ENCODE measurements around the gene SEC23B. TPM values are rescaled to one million over a fixed set of nuclear protein-coding genes. Genes with fewer than 3 reads are reported as not detected.
"Not testable (repeated sequence)": the region's sequence is repeated elsewhere in the genome, so short reads cannot be mapped to it uniquely, and the experiment has no call there.

SEC23B gene
- total RNA-seq, 4 donors from 2014 or later: 27.1 to 49.2 (median 43.4) TPM

- DNase-seq: no peak
- no peak for TF ChIP-seq CTCF (IDR thresholded peaks at IDR 0.05)
- no peak for TF ChIP-seq POLR2A (IDR thresholded peaks at IDR 0.05)
- no peaks in the 10 kb centered on the region for H3K4me1 ChIP-seq
- no peaks in the 10 kb centered on the region for H3K36me3 ChIP-seq
- H3K9me3 ChIP-seq: no peaks in the 10 kb centered on the region
- no peak overlapping the region for H3K27ac ChIP-seq
- intact Hi-C loops (cut with DNase I; ENCODE audit: low total_unique reads): no loop called here
- no peaks in the 10 kb centered on the region for H3K27me3 ChIP-seq
- no peak overlapping the region for H3K4me3 ChIP-seq
These were observed 16.9 kb downstream of the SEC23B start for GRCh38 chr20:18524646-18525045.

GRCh38 chr20:18526761-18527160, 19.0 kb downstream of the SEC23B start:
- H3K4me3 ChIP-seq; H3K4me1 ChIP-seq; DNase-seq; intact Hi-C loops (cut with DNase I; ENCODE audit: low total_unique reads); H3K9me3 ChIP-seq; H3K27me3 ChIP-seq; H3K27ac ChIP-seq; H3K36me3 ChIP-seq: not testable (repeated sequence)

- no peak for TF ChIP-seq CTCF (IDR thresholded peaks at IDR 0.05)
- no peak for TF ChIP-seq POLR2A (IDR thresholded peaks at IDR 0.05)
- DNase-seq: no peak
- Histone ChIP-seq H3K36me3 (no peaks in the 10 kb centered on the region), H3K4me3 (no peak overlapping the region), H3K27me3 (no peaks in the 10 kb centered on the region), H3K9me3 (no peaks in the 10 kb centered on the region), H3K27ac (no peak overlapping the region), H3K4me1 (no peaks in the 10 kb centered on the region)
- intact Hi-C loops (cut with DNase I; ENCODE audit: low total_unique reads): no loop called here
These were observed 19.6 kb downstream of the SEC23B start for GRCh38 chr20:18527339-18527738.

GRCh38 chr20:18527836-18528235, 20.1 kb downstream of the SEC23B start:
- no peak for TF ChIP-seq POLR2A (IDR thresholded peaks at IDR 0.05)
- TF ChIP-seq CTCF (IDR thresholded peaks at IDR 0.05): no peak
- no peak overlapping the region for H3K27ac ChIP-seq
- H3K9me3 ChIP-seq: no peaks in the 10 kb centered on the region
- H3K4me3 ChIP-seq: no peak overlapping the region
- intact Hi-C loops (cut with DNase I; ENCODE audit: low total_unique reads): no loop called here
- no peaks in the 10 kb centered on the region for H3K36me3 ChIP-seq
- no peaks in the 10 kb centered on the region for H3K27me3 ChIP-seq
- no peak for DNase-seq
- H3K4me1 ChIP-seq: no peaks in the 10 kb centered on the region

GRCh38 chr20:18529041-18529440, 21.3 kb downstream of the SEC23B start:
- Histone ChIP-seq H3K36me3 (no peaks in the 10 kb centered on the region), H3K27ac (no peak overlapping the region), H3K9me3 (no peaks in the 10 kb centered on the region), H3K4me3 (no peak overlapping the region), H3K4me1 (no peaks in the 10 kb centered on the region), H3K27me3 (no peaks in the 10 kb centered on the region)
- TF ChIP-seq CTCF (IDR thresholded peaks at IDR 0.05) (no peak), POLR2A (IDR thresholded peaks at IDR 0.05) (no peak)
- DNase-seq: no peak
- intact Hi-C loops (cut with DNase I; ENCODE audit: low total_unique reads): no loop called here

- H3K9me3 ChIP-seq: no peaks in the 10 kb centered on the region
- no peaks in the 10 kb centered on the region for H3K4me1 ChIP-seq
- no peaks in the 10 kb centered on the region for H3K27me3 ChIP-seq
- no peak for DNase-seq
- no peak for TF ChIP-seq CTCF (IDR thresholded peaks at IDR 0.05)
- no peak for TF ChIP-seq POLR2A (IDR thresholded peaks at IDR 0.05)
- no peak overlapping the region for H3K27ac ChIP-seq
- no peak overlapping the region for H3K4me3 ChIP-seq
- intact Hi-C loops (cut with DNase I; ENCODE audit: low total_unique reads): no loop called here
- no peaks in the 10 kb centered on the region for H3K36me3 ChIP-seq
These were observed 24.9 kb downstream of the SEC23B start for GRCh38 chr20:18532626-18533025.

Measured in uterus (tissue), 4 donors.